RWPE2 (cell line): ENCODE data around the gene CENPO.

Experiments
- ATAC-seq: fragments of 200-7000 bp; cut with Tn5 transposase; 3 replicates; pipeline ENCODE4 v1.9.1; 2021; ENCODE audit warnings: low read depth
- DNase-seq: peaks from one replicate; pipeline ENCODE4 v3.0.0-alpha.2; 2020; ENCODE audit warnings: low spot score
- H3K27ac ChIP-seq: fragments of 450-650 bp; 2 replicates; pipeline ENCODE4 v1.5.1; 2017; ENCODE audit warnings: mild to moderate bottlenecking; ENCODE audit not compliant: poor library complexity, severe bottlenecking
- H3K27me3 ChIP-seq: fragments of 250-450 bp; sonication (Bioruptor Pico); 2 replicates; pipeline ENCODE4 v1.5.1; 2021; ENCODE audit warnings: mild to moderate bottlenecking, moderate library complexity; ENCODE audit not compliant: insufficient read depth, poor library complexity, severe bottlenecking
- H3K36me3 ChIP-seq: fragments of 250-450 bp; sonication (Bioruptor Pico); 2 replicates; pipeline ENCODE4 v1.5.1; 2020; ENCODE audit warnings: low read depth, mild to moderate bottlenecking, moderate library complexity
- H3K4me1 ChIP-seq: fragments of 250-450 bp; sonication (Bioruptor Pico); 2 replicates; pipeline ENCODE4 v1.5.1; 2021; ENCODE audit warnings: mild to moderate bottlenecking, moderate library complexity; ENCODE audit not compliant: insufficient read depth, poor library complexity, severe bottlenecking
- H3K4me3 ChIP-seq: fragments of 250-450 bp; sonication (Bioruptor Pico); 2 replicates; pipeline ENCODE4 v1.5.1; 2021; ENCODE audit warnings: mild to moderate bottlenecking, moderate library complexity; ENCODE audit not compliant: severe bottlenecking
- H3K9me3 ChIP-seq: fragments of 250-450 bp; sonication (Bioruptor Pico); 2 replicates; pipeline ENCODE4 v1.5.1; 2021; ENCODE audit warnings: mild to moderate bottlenecking, moderate library complexity; ENCODE audit not compliant: severe bottlenecking
- TF ChIP-seq, protein P1 (sequence below): fragments of 450-650 bp; IDR thresholded peaks from one replicate; pipeline ENCODE4 v1.5.1; 2017; ENCODE audit warnings: mild to moderate bottlenecking, moderate library complexity; ENCODE audit not compliant: poor library complexity, severe bottlenecking

Gene CENPO

GRCh38 chr2:24825883-24826772 lies 32.9 kb downstream of the CENPO start:
- Histone ChIP-seq H3K27ac (peak overlapping the region; percentile 35), H3K9me3 (no peaks in the 10 kb centered on the region), H3K36me3 (peaks cover 43% of the 10 kb centered on the region), H3K27me3 (no peaks in the 10 kb centered on the region), H3K4me3 (no peak overlapping the region), H3K4me1 (peaks cover 7% of the 10 kb centered on the region)
- TF ChIP-seq, protein P1, sequence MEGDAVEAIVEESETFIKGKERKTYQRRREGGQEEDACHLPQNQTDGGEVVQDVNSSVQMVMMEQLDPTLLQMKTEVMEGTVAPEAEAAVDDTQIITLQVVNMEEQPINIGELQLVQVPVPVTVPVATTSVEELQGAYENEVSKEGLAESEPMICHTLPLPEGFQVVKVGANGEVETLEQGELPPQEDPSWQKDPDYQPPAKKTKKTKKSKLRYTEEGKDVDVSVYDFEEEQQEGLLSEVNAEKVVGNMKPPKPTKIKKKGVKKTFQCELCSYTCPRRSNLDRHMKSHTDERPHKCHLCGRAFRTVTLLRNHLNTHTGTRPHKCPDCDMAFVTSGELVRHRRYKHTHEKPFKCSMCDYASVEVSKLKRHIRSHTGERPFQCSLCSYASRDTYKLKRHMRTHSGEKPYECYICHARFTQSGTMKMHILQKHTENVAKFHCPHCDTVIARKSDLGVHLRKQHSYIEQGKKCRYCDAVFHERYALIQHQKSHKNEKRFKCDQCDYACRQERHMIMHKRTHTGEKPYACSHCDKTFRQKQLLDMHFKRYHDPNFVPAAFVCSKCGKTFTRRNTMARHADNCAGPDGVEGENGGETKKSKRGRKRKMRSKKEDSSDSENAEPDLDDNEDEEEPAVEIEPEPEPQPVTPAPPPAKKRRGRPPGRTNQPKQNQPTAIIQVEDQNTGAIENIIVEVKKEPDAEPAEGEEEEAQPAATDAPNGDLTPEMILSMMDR, result no peak
- ATAC-seq, result peak; percentile 10; the same call in 1 of the 3 replicates
- no peak for DNase-seq

DNA sequence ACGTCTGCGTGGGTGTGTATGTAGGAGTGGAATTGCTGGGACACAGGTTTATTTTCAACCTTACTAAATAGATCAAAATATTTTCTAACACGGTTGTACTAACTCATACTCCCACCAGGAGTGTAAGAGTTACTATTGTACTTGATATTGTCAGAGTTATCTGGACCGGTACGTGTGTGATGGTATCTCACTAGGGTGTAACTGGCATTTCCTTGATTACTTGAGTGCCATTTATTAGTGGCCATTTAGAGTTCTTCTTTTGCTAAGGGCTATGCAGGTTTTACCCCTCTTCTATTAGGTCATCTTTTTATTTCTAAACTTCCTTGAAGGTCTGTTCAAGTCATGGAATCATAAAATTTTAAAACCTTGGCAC lies 33.5 kb downstream of the CENPO start:
- H3K9me3 ChIP-seq, result no peaks in the 10 kb centered on the region
- H3K36me3 ChIP-seq, result peaks cover 41% of the 10 kb centered on the region
- TF ChIP-seq, protein P1, result no peak
- peaks cover 7% of the 10 kb centered on the region for H3K4me1 ChIP-seq
- H3K27ac ChIP-seq, result peak overlapping the region; percentile 35
- no peak for ATAC-seq
- DNase-seq, result no peak
- no peak overlapping the region for H3K4me3 ChIP-seq
- no peaks in the 10 kb centered on the region for H3K27me3 ChIP-seq

GRCh38 chr2:24827321-24828237 lies 34.4 kb downstream of the CENPO start:
- Histone ChIP-seq H3K4me3 (no peak overlapping the region), H3K36me3 (peaks cover 33% of the 10 kb centered on the region), H3K27me3 (no peaks in the 10 kb centered on the region), H3K27ac (peak overlapping the region; percentile 35), H3K9me3 (no peaks in the 10 kb centered on the region), H3K4me1 (peaks cover 7% of the 10 kb centered on the region)
- TF ChIP-seq, protein P1, result peak; percentile 85
- ATAC-seq (peak; percentile 85), DNase-seq (no peak)

GRCh38 chr2:24828238-24828996 lies 35.2 kb downstream of the CENPO start:
- Histone ChIP-seq H3K4me1 (peaks cover 7% of the 10 kb centered on the region), H3K27ac (no peak overlapping the region), H3K27me3 (no peaks in the 10 kb centered on the region), H3K36me3 (peaks cover 25% of the 10 kb centered on the region), H3K9me3 (no peaks in the 10 kb centered on the region), H3K4me3 (no peak overlapping the region)
- TF ChIP-seq, protein P1, result no peak
- DNase-seq (no peak), ATAC-seq (no peak)
